Measurements from ENCODE around the gene RAD52. TPM values are rescaled to one million over a fixed set of nuclear protein-coding genes. Genes with fewer than 3 reads are reported as not detected.

The RAD52 gene
- polyA plus RNA-seq, 1 donor from 2014 or later, result 25.5 TPM

DNA sequence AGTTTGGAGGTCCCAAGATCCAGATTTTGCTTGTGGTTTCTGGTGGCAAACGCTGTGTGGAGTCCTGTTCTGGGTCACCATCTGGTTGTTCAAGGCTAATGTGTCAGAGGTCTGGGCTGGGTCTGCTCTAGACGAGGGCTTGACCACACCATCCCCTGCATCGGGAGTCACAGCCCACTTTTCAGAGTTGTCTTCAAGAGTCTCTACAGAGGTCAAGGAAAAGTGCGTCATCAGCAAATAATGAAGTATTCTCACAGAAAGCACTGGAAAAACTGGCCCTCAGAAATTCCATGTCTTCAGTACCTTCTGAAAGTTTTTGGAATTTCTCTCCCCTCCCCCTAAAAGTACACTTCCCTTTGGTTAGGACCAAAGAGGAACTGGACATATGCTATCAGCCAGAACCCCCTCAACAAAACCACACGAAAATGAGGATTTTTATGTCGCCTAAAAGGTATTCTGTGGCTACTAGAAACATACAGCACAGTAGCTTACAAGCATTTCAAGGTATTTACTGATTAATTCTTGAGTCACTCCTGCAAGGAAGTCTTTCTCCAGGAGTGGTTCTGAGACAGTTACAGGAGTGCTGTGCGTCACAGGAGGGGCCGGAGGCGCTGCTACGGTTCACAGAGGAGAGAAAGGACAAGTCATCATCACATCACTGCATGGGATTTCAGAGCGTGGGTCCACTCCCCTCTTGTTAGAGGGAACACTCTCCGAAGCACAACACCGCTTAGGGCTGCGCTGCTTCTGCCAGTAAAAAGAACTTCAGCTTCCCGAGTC, 35.4 kb downstream of the RAD52 start:
- no peaks in the 10 kb centered on the region for H3K9me3 ChIP-seq (ENCODE audit: low read length)
- H3K27me3 ChIP-seq (ENCODE audit: insufficient read depth, low read depth, low read length), result no peaks in the 10 kb centered on the region
- H3K4me3 ChIP-seq (ENCODE audit: low read length), result no peak overlapping the region
- no peak overlapping the region for H3K9ac ChIP-seq (ENCODE audit: low read length)
- no peaks in the 10 kb centered on the region for H4K20me1 ChIP-seq (ENCODE audit: insufficient read depth)
- TF ChIP-seq EZH2 (IDR thresholded peaks at IDR 0.05; ENCODE audit: borderline replicate concordance, insufficient read depth, low read length, poor library complexity, severe bottlenecking) (no peak), CTCF (IDR thresholded peaks at IDR 0.05; ENCODE audit: poor library complexity, severe bottlenecking) (no peak), TAF1 (IDR thresholded peaks at IDR 0.05; ENCODE audit: low read depth) (no peak), EP300 (conservative IDR thresholded peaks at IDR 0.05; ENCODE audit: poor library complexity, severe bottlenecking) (no peak)
- H3K4me2 ChIP-seq (ENCODE audit: low read length), result no peak overlapping the region
- H3K9me2 ChIP-seq (ENCODE audit: insufficient read depth, low read length), result no peaks in the 10 kb centered on the region
- H3K36me3 ChIP-seq (ENCODE audit: insufficient read depth, low read length), result peaks cover 19% of the 10 kb centered on the region
- H3K79me2 ChIP-seq (replicated peaks; ENCODE audit: insufficient read depth, low read length), result no peaks in the 10 kb centered on the region
- no peaks in the 10 kb centered on the region for H3F3A ChIP-seq (ENCODE audit: insufficient read depth, low read length, poor library complexity, severe bottlenecking)
- no peak overlapping the region for H2AFZ ChIP-seq (ENCODE audit: low read depth, low read length)
- H3K27ac ChIP-seq (ENCODE audit: low read length), result no peak overlapping the region

- no peaks in the 10 kb centered on the region for H3K79me2 ChIP-seq (replicated peaks; ENCODE audit: insufficient read depth, low read length)
- no peak overlapping the region for H3K27ac ChIP-seq (ENCODE audit: low read length)
- no peaks in the 10 kb centered on the region for H3F3A ChIP-seq (ENCODE audit: insufficient read depth, low read length, poor library complexity, severe bottlenecking)
- no peaks in the 10 kb centered on the region for H3K9me2 ChIP-seq (ENCODE audit: insufficient read depth, low read length)
- H2AFZ ChIP-seq (ENCODE audit: low read depth, low read length), result no peak overlapping the region
- TF ChIP-seq EZH2 (IDR thresholded peaks at IDR 0.05; ENCODE audit: borderline replicate concordance, insufficient read depth, low read length, poor library complexity, severe bottlenecking) (no peak), RAD21 (conservative IDR thresholded peaks at IDR 0.05) (no peak), MXI1 (conservative IDR thresholded peaks at IDR 0.05; ENCODE audit: poor library complexity, severe bottlenecking) (no peak), TAF1 (IDR thresholded peaks at IDR 0.05; ENCODE audit: low read depth) (no peak), EP300 (conservative IDR thresholded peaks at IDR 0.05; ENCODE audit: poor library complexity, severe bottlenecking) (no peak), CTCF (IDR thresholded peaks at IDR 0.05; ENCODE audit: poor library complexity, severe bottlenecking) (no peak), SMC3 (conservative IDR thresholded peaks at IDR 0.05; ENCODE audit: poor library complexity) (no peak), POLR2AphosphoS5 (IDR thresholded peaks at IDR 0.05) (no peak)
- TF ChIP-seq, protein P1, sequence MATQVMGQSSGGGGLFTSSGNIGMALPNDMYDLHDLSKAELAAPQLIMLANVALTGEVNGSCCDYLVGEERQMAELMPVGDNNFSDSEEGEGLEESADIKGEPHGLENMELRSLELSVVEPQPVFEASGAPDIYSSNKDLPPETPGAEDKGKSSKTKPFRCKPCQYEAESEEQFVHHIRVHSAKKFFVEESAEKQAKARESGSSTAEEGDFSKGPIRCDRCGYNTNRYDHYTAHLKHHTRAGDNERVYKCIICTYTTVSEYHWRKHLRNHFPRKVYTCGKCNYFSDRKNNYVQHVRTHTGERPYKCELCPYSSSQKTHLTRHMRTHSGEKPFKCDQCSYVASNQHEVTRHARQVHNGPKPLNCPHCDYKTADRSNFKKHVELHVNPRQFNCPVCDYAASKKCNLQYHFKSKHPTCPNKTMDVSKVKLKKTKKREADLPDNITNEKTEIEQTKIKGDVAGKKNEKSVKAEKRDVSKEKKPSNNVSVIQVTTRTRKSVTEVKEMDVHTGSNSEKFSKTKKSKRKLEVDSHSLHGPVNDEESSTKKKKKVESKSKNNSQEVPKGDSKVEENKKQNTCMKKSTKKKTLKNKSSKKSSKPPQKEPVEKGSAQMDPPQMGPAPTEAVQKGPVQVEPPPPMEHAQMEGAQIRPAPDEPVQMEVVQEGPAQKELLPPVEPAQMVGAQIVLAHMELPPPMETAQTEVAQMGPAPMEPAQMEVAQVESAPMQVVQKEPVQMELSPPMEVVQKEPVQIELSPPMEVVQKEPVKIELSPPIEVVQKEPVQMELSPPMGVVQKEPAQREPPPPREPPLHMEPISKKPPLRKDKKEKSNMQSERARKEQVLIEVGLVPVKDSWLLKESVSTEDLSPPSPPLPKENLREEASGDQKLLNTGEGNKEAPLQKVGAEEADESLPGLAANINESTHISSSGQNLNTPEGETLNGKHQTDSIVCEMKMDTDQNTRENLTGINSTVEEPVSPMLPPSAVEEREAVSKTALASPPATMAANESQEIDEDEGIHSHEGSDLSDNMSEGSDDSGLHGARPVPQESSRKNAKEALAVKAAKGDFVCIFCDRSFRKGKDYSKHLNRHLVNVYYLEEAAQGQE (IDR thresholded peaks at IDR 0.05; ENCODE audit: borderline replicate concordance), result no peak
- H4K20me1 ChIP-seq (ENCODE audit: insufficient read depth), result no peaks in the 10 kb centered on the region
- no peak overlapping the region for H3K9ac ChIP-seq (ENCODE audit: low read length)
- H3K4me3 ChIP-seq (ENCODE audit: low read length), result no peak overlapping the region
- no peaks in the 10 kb centered on the region for H3K9me3 ChIP-seq (ENCODE audit: low read length)
- no peak overlapping the region for H3K4me2 ChIP-seq (ENCODE audit: low read length)
- peaks cover 19% of the 10 kb centered on the region for H3K36me3 ChIP-seq (ENCODE audit: insufficient read depth, low read length)
- no peaks in the 10 kb centered on the region for H3K27me3 ChIP-seq (ENCODE audit: insufficient read depth, low read depth, low read length)
These were observed 36.8 kb downstream of the RAD52 start for GRCh38 chr12:912466-913235.

Data from neural cell (in vitro differentiated cells).